ENCODE measurements around the gene C9. TPM values are rescaled to one million over a fixed set of nuclear protein-coding genes. Genes with fewer than 3 reads are reported as not detected.

Gene C9
- total and polyA plus RNA-seq, 2 of the 4 experiments (the other 2 are of a cell fraction), result not detected

DNA sequence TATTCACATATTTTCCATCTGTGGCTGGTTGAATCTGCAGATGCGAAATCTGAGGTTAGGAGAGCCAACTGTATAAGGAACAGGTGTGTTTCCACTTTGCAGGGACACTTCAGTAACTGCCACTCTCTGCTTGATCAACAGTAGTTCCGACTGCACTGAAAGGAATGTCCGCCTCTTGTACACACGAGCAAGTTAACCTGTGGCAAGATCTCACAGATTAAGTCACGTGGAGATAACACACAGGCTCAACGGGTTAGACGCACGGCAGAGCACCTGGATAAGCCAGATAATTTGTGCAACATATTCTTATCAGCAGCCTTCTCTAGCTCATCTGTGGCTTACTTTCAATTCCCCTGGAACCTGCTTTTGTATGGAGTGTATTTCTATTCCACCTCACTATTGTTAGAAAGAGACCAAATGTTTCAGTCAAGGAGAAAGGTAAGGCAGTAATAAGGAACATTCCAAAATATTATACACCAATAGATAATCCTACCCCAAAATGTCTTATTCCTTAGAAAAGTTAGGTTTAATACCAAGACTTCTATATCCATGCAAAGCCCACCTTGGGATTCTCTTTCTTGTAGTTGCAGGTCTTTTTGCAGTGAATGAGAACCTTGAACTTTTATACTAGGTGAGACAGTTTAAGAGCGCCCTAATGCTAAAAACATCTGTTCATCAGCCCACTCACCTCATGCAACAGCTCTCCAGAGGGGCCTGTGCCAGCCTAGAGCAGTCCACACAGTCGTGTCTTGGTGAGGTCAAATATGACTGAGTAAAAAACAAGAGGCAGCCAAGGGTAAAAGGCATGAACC, 6.5 kb upstream of the C9 start:
- H4K8ac ChIP-seq (ENCODE audit: low read depth in 2 of 2, low read length in 2 of 2), result no peak overlapping the region
- intact Hi-C loops (cut with micrococcal nuclease), result loop anchor here (10.0 kb wide), 2 partner anchors 156 to 376 kb away; partner anchors contain the start of gene FYB1
- in situ Hi-C loops (cut with MboI; ENCODE audit: low sequenced_read_pairs), result no loop called here
- no peak overlapping the region for H3K14ac ChIP-seq (replicated peaks; ENCODE audit: low read depth, low read length)
- TF ChIP-seq RAD21 (IDR thresholded peaks at IDR 0.05; ENCODE audit: low read length) (no peak), NFE2L2 (IDR thresholded peaks at IDR 0.05; ENCODE audit: low read depth, low read length) (no peak), SMC3 (IDR thresholded peaks at IDR 0.05; ENCODE audit: low read depth, low read length) (no peak), MAFK (IDR thresholded peaks at IDR 0.05; ENCODE audit: low read depth, low read length) (no peak), RFX5 (IDR thresholded peaks at IDR 0.05; ENCODE audit: low read depth, low read length) (no peak), POLR2A (IDR thresholded peaks at IDR 0.05; ENCODE audit: low read depth, low read length) (no peak)
- TF ChIP-seq, protein P1, sequence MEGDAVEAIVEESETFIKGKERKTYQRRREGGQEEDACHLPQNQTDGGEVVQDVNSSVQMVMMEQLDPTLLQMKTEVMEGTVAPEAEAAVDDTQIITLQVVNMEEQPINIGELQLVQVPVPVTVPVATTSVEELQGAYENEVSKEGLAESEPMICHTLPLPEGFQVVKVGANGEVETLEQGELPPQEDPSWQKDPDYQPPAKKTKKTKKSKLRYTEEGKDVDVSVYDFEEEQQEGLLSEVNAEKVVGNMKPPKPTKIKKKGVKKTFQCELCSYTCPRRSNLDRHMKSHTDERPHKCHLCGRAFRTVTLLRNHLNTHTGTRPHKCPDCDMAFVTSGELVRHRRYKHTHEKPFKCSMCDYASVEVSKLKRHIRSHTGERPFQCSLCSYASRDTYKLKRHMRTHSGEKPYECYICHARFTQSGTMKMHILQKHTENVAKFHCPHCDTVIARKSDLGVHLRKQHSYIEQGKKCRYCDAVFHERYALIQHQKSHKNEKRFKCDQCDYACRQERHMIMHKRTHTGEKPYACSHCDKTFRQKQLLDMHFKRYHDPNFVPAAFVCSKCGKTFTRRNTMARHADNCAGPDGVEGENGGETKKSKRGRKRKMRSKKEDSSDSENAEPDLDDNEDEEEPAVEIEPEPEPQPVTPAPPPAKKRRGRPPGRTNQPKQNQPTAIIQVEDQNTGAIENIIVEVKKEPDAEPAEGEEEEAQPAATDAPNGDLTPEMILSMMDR (conservative IDR thresholded peaks at IDR 0.05; ENCODE audit: low read depth, low read length), result no peak
- no peaks in the 10 kb centered on the region for H3K79me1 ChIP-seq (ENCODE audit: low read depth in 1 of 2, low read length in 2 of 2)
- no peak overlapping the region for H2AK9ac ChIP-seq (replicated peaks; ENCODE audit: low read depth, low read length, poor library complexity)
- no peak overlapping the region for H3K4me2 ChIP-seq (ENCODE audit: low read depth, low read length)
- no peaks in the 10 kb centered on the region for H3K9me3 ChIP-seq (ENCODE audit: control insufficient read depth, insufficient read depth, low read length)
- dilution Hi-C loops (cut with HindIII; ENCODE audit: low sequenced_read_pairs, unreplicated experiment), result no loop called here
- CTCF ChIA-PET, result interaction anchor here (0.7 kb wide), 1 partner anchor 35 kb away, joined by 3 read pairs; no protein-coding TSS in a partner anchor
- H2BK15ac ChIP-seq (ENCODE audit: low read depth, low read length), result no peak overlapping the region
- no peak overlapping the region for H3K18ac ChIP-seq (ENCODE audit: low read depth, low read length)
- H3K27me3 ChIP-seq (ENCODE audit: control insufficient read depth, insufficient read depth, low read length), result no peaks in the 10 kb centered on the region
- H2BK20ac ChIP-seq (ENCODE audit: low read depth, low read length), result no peak overlapping the region
- H2BK120ac ChIP-seq (ENCODE audit: low read depth, low read length), result no peak overlapping the region
- H3K9ac ChIP-seq (ENCODE audit: low read depth, low read length), result no peak overlapping the region
- no peak overlapping the region for H3K27ac ChIP-seq (ENCODE audit: insufficient read depth, low read length)
- H4K20me1 ChIP-seq (ENCODE audit: insufficient read depth, low read length), result no peaks in the 10 kb centered on the region
- H3K4me3 ChIP-seq (ENCODE audit: insufficient read depth, low read depth, low read length), result no peak overlapping the region
- DNase-seq, result no peak
- no peak overlapping the region for H3K23ac ChIP-seq (ENCODE audit: low read depth, low read length)
- 93% methylated on average over 3 of the region's 10 CpGs; no CpG with 5 or more reads in 1 of the 2 experiments for WGBS, 2 experiments (ENCODE audit: extremely low coverage in 2 of 2, insufficient read length in 1 of 2)
- H3K4me1 ChIP-seq (ENCODE audit: control insufficient read depth, insufficient read depth, low read length), result no peaks in the 10 kb centered on the region
- no peak overlapping the region for H4K91ac ChIP-seq (ENCODE audit: insufficient read depth, low read depth, low read length)
- H2AK5ac ChIP-seq (ENCODE audit: low read depth, low read length), result no peak overlapping the region
- no peak overlapping the region for H2BK5ac ChIP-seq (ENCODE audit: low read depth, low read length, poor library complexity, severe bottlenecking)
- H3K9me1 ChIP-seq (ENCODE audit: insufficient read depth, low read length), result no peaks in the 10 kb centered on the region; the same call in 1 of the 2 replicates
- H3K36me3 ChIP-seq (ENCODE audit: control insufficient read depth, insufficient read depth, low read length), result peaks cover 34% of the 10 kb centered on the region
- no peak for ATAC-seq (ENCODE audit: low read depth)
- H3K4ac ChIP-seq (ENCODE audit: low read depth, low read length), result no peak overlapping the region
- no TSS peak for BruUV-seq (replicated peaks)
- POLR2A ChIA-PET (ENCODE audit: unreplicated experiment), result no interaction called here
- H2AFZ ChIP-seq (replicated peaks; ENCODE audit: low read length, poor library complexity), result no peak overlapping the region
- H4K5ac ChIP-seq (ENCODE audit: low read depth, low read length), result no peak overlapping the region
- H3K56ac ChIP-seq (ENCODE audit: extremely low read depth, insufficient read depth, low read length), result no peak overlapping the region
